ENCODE measurements around the gene ZNF562. TPM values are rescaled to one million over a fixed set of nuclear protein-coding genes. Genes with fewer than 3 reads are reported as not detected.
"Not testable (repeated sequence)": the region's sequence is repeated elsewhere in the genome, so short reads cannot be mapped to it uniquely, and the experiment has no call there.

The ZNF562 gene
- total RNA-seq, 1 donor from 2014 or later: 21.1 TPM

DNA sequence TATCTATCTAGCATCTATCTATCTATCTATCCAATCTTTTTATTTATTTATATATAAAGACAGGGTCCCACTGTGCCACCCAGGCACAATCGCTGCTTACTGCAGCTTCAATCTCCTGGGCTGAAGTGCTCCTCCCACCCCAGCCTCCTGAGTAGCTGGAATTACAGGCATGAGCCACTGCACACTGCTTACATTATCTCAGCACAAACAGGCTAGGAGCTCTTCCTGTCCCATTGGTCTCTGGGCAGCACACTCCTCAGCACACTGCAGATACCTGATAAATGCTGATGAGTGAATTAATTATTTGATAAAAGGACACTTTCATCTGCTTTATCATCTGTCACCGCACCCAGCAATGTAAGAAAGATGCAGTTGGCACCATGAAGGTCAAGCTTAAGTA is 16.1 kb downstream of the ZNF562 start:
- Histone ChIP-seq H3K4me3 (no peak overlapping the region), H3K27ac (no peak overlapping the region), H3K9me3 (peaks cover 7 to 58% of the 10 kb centered on the region in 2 donors), H3K4me1 (no peaks in the 10 kb centered on the region), H3K27me3 (no peaks in the 10 kb centered on the region), H3K36me3 (peaks cover 51 to 67% of the 10 kb centered on the region in 2 donors)
- TF ChIP-seq, protein P1, sequence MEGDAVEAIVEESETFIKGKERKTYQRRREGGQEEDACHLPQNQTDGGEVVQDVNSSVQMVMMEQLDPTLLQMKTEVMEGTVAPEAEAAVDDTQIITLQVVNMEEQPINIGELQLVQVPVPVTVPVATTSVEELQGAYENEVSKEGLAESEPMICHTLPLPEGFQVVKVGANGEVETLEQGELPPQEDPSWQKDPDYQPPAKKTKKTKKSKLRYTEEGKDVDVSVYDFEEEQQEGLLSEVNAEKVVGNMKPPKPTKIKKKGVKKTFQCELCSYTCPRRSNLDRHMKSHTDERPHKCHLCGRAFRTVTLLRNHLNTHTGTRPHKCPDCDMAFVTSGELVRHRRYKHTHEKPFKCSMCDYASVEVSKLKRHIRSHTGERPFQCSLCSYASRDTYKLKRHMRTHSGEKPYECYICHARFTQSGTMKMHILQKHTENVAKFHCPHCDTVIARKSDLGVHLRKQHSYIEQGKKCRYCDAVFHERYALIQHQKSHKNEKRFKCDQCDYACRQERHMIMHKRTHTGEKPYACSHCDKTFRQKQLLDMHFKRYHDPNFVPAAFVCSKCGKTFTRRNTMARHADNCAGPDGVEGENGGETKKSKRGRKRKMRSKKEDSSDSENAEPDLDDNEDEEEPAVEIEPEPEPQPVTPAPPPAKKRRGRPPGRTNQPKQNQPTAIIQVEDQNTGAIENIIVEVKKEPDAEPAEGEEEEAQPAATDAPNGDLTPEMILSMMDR (IDR thresholded peaks at IDR 0.05): no peak
- no peak for DNase-seq (ENCODE audit: low spot score in 2 of 2)
- intact Hi-C loops (cut with DNase I): no loop called here

DNA sequence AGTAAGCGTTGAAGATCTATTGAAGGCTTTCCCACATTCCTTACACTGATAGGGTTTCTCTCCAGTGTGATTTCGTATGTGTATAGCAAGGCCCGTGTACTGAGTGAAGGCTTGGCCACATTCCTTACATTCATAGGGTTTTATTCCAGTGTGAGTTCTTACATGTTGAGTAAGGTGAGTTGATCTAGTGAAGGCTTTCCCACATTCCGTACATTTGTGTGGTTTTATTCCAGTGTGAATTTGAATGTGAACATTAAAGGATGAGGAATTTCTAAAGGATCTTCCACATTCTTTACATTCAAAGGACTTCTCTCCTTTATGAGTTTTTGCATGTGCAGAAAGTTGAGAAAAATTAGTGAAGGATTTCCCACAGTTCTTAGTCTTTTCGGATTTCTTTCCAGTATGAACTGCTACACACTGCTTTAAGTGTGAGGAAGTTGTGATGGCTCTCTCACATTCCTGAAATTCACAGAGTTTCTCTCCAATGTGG is 21.8 kb downstream of the ZNF562 start:
- peaks cover 32 to 69% of the 10 kb centered on the region in 2 donors for H3K9me3 ChIP-seq
- peaks cover 75 to 100% of the 10 kb centered on the region in 2 donors for H3K36me3 ChIP-seq
- DNase-seq (ENCODE audit: low spot score in 2 of 2); intact Hi-C loops (cut with DNase I); H3K27ac ChIP-seq; H3K4me3 ChIP-seq; H3K4me1 ChIP-seq; H3K27me3 ChIP-seq: not testable (repeated sequence)

DNA sequence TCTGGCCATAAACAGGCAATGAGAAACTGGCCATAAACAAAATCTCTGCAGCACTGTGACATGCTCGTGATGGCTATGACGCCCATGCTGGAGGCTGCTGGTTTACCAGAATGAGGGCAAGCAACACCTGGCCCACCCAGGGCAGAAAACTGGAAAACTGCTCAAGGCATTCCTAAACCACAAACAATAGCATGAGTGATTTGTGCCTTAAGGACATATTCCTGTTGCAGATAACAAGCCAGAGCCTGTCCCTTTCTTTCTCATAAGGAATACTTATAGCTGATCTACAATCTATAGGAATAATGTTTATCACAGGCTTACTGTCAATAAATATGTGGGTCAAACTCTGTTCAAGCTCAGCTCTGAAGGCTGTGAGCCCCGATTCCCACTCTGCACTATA is 23.4 kb downstream of the ZNF562 start:
- intact Hi-C loops (cut with DNase I); H3K27me3 ChIP-seq; H3K4me1 ChIP-seq; H3K27ac ChIP-seq; H3K4me3 ChIP-seq; DNase-seq (ENCODE audit: low spot score in 2 of 2): not testable (repeated sequence)
- H3K36me3 ChIP-seq: peaks cover 72 to 100% of the 10 kb centered on the region in 2 donors
- peaks cover 32 to 83% of the 10 kb centered on the region in 2 donors for H3K9me3 ChIP-seq

DNA sequence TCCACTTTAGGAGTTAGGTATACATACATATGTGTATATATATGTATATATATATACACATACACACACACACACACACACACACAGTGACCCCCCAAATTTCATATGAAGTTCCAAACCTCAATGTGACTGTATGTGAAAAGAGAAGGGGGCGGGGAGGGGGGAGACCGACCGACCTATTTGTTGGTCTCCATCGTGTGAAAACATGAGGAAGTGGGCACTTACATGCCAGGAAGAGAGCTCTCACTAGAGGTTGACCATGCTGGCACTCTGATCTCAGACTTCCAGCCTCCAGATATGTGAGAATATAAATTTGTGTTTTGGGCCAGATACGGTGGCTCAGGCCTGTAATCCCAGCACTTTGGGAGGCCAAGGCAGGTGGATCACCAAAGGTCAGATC is 24.6 kb downstream of the ZNF562 start:
- H3K4me1 ChIP-seq: no peaks in the 10 kb centered on the region
- TF ChIP-seq, protein P1 (IDR thresholded peaks at IDR 0.05): no peak
- no peak for DNase-seq (ENCODE audit: low spot score in 2 of 2)
- H3K4me3 ChIP-seq: no peak overlapping the region
- intact Hi-C loops (cut with DNase I): no loop called here
- H3K27ac ChIP-seq: no peak overlapping the region
- H3K36me3 ChIP-seq: peaks cover 63 to 100% of the 10 kb centered on the region in 2 donors
- H3K27me3 ChIP-seq: no peaks in the 10 kb centered on the region
- peaks cover 32 to 78% of the 10 kb centered on the region in 2 donors for H3K9me3 ChIP-seq

DNA sequence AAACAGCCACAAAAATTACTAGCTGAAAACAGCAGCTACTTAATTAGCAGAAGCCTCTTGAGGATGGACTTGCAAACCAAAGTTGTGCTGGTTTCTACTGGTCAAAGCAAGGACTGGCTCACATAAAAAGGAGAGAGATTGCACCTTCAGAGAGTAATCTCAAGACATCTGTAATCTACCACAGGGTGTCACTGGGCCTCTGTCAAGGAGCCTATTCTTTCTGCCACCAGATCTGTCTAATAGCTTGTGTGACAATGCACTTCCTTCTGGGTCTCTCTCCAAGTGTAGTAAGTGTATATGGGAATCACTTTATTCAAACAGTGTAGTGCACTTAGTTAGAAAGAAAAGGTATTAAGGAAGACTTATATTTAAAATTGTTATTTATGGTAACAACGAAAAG is 29.4 kb downstream of the ZNF562 start:
- Histone ChIP-seq H3K4me1 (no peaks in the 10 kb centered on the region), H3K36me3 (peaks cover 23 to 71% of the 10 kb centered on the region in 2 donors), H3K27ac (no peak overlapping the region), H3K27me3 (no peaks in the 10 kb centered on the region), H3K4me3 (no peak overlapping the region), H3K9me3 (peaks cover 0 to 30% of the 10 kb centered on the region in 2 donors)
- TF ChIP-seq, protein P1 (IDR thresholded peaks at IDR 0.05): no peak
- intact Hi-C loops (cut with DNase I): no loop called here
- no peak for DNase-seq (ENCODE audit: low spot score in 2 of 2)

DNA sequence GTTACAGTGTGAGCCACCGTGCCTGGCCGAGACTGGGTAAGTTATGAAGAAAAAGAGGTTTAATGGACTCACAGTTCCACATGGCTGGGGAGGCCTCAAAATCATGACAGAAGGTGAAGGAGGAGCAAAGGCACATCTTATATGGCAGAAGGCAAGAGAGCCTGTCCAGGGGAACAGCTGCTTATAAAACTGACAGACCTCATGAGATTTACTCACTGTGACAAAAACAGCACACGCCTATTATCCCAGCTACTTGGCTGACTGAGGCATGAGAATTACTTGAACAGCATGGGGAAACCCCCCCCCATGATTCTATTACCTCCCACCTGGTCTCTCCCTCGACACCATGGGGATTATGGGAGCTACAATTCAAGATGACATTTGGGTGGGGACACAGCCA is 30.4 kb downstream of the ZNF562 start:
- H3K27me3 ChIP-seq: no peaks in the 10 kb centered on the region

More for the DNA sequence above, 30.4 kb downstream of the ZNF562 start:
- no peak for DNase-seq (ENCODE audit: low spot score in 2 of 2)
- intact Hi-C loops (cut with DNase I): no loop called here
- peaks cover 0 to 23% of the 10 kb centered on the region in 2 donors for H3K9me3 ChIP-seq
- peaks cover 23 to 65% of the 10 kb centered on the region in 2 donors for H3K36me3 ChIP-seq
- no peaks in the 10 kb centered on the region for H3K4me1 ChIP-seq
- H3K4me3 ChIP-seq: no peak overlapping the region
- TF ChIP-seq, protein P1 (IDR thresholded peaks at IDR 0.05): no peak
- H3K27ac ChIP-seq: no peak overlapping the region

All from ascending aorta (tissue), 2 donors.